GM20431 (cell line): ENCODE measurements around the gene SLC25A52.
"Not testable (repeated sequence)": the region's sequence is repeated elsewhere in the genome, so short reads cannot be mapped to it uniquely, and the experiment has no call there.

Experiments used
- in situ Hi-C: fragments of 300-500 bp; cut with MseI, MboI; formaldehyde crosslinking; loops from one replicate; pipeline ENCODE4 v1.15.0; 2020; ENCODE audit warnings: low sequenced_read_pairs; ENCODE audit not compliant: unreplicated experiment

SLC25A52 gene

GRCh38 chr18:31741097-31741735, 19.5 kb downstream of the SLC25A52 start:
- in situ Hi-C loops = loop anchor here (10.0 kb wide), 1 partner anchor 74 kb away; no protein-coding TSS in a partner anchor

- in situ Hi-C loops = loop anchor here (10.0 kb wide), 1 partner anchor 75 kb away; no protein-coding TSS in a partner anchor
Measured at GRCh38 chr18:31740180-31740579, 20.5 kb downstream of the SLC25A52 start.

GRCh38 chr18:31739651-31740050, 21.0 kb downstream of the SLC25A52 start:
- in situ Hi-C loops = loop anchor here (10.0 kb wide), 1 partner anchor 75 kb away; no protein-coding TSS in a partner anchor

GRCh38 chr18:31738460-31739407, 21.9 kb downstream of the SLC25A52 start:
- in situ Hi-C loops = no loop called here

- in situ Hi-C loops = no loop called here
Measured at GRCh38 chr18:31736630-31737029, 24.1 kb downstream of the SLC25A52 start.

GRCh38 chr18:31731628-31732027, 29.1 kb downstream of the SLC25A52 start:
- in situ Hi-C loops = no loop called here

GRCh38 chr18:31729196-31729595, 31.5 kb downstream of the SLC25A52 start:
- in situ Hi-C loops = not testable (repeated sequence)

GRCh38 chr18:31723990-31724711, 36.5 kb downstream of the SLC25A52 start:
- in situ Hi-C loops = loop anchor here (5.0 kb wide), 1 partner anchor 167 kb away; no protein-coding TSS in a partner anchor

GRCh38 chr18:31723639-31723989, 37.1 kb downstream of the SLC25A52 start:
- in situ Hi-C loops = loop anchor here (5.0 kb wide), 1 partner anchor 166 kb away; no protein-coding TSS in a partner anchor

GRCh38 chr18:31722369-31722957, 38.2 kb downstream of the SLC25A52 start:
- in situ Hi-C loops = loop anchor here (5.0 kb wide), 1 partner anchor 165 kb away; no protein-coding TSS in a partner anchor

- in situ Hi-C loops = loop anchor here (5.0 kb wide), 1 partner anchor 164 kb away; no protein-coding TSS in a partner anchor
Measured at GRCh38 chr18:31721601-31722000, 39.1 kb downstream of the SLC25A52 start.

GRCh38 chr18:31720867-31721266, 39.8 kb downstream of the SLC25A52 start:
- in situ Hi-C loops = loop anchor here (5.0 kb wide), 1 partner anchor 164 kb away; no protein-coding TSS in a partner anchor

GRCh38 chr18:31719363-31720006, 41.2 kb downstream of the SLC25A52 start:
- in situ Hi-C loops = loop anchor here (5.0 kb wide), 1 partner anchor 162 kb away; no protein-coding TSS in a partner anchor

- in situ Hi-C loops = no loop called here
Measured at GRCh38 chr18:31718386-31718785, 42.3 kb downstream of the SLC25A52 start.

GRCh38 chr18:31716362-31716761, 44.3 kb downstream of the SLC25A52 start:
- in situ Hi-C loops = no loop called here

GRCh38 chr18:31711365-31712172, 49.1 kb downstream of the SLC25A52 start:
- in situ Hi-C loops = no loop called here

GRCh38 chr18:31710826-31711225, 49.9 kb downstream of the SLC25A52 start:
- in situ Hi-C loops = no loop called here
